HT-29 (cell line): ENCODE measurements around the gene APBB1IP. TPM values are rescaled to one million over a fixed set of nuclear protein-coding genes. Genes with fewer than 3 reads are reported as not detected.
"Not testable (repeated sequence)": the region's sequence is repeated elsewhere in the genome, so short reads cannot be mapped to it uniquely, and the experiment has no call there.

Experiments used
- DNase-seq: peaks from one replicate; pipeline ENCODE4 v3.0.0-alpha.2; 2015; ENCODE audit warnings: low spot score
- total RNA-seq: library from RNA; depleted of rRNA; stranded (reverse); fragments of >200 nt; shearing (Covaris generic); gene quantifications from 2 replicates; pipeline ENCODE4 v1.2.3, GENCODE V29; 2014

The APBB1IP gene
- total RNA-seq, 1 experiment from 2014 or later: not detected

DNA sequence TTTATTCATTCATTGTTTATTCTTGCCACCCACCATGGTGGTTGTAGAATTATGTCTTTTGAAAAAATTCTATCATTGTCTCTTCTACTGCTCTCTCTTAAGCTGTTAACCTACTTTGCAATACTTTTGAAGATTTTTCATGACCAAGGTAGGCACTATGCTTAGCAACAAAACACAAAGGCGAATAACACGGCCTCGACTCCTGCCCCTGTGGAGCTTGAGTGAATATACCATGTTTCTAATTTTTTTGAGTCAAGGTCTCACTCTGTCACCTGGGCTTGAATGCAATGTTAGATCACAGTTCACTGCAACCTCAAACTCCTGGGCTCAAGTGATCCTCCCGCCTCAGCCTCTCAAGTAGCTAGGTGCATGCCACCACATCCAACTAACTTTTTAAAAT is 39.4 kb downstream of the APBB1IP start:
- DNase-seq: no peak

DNA sequence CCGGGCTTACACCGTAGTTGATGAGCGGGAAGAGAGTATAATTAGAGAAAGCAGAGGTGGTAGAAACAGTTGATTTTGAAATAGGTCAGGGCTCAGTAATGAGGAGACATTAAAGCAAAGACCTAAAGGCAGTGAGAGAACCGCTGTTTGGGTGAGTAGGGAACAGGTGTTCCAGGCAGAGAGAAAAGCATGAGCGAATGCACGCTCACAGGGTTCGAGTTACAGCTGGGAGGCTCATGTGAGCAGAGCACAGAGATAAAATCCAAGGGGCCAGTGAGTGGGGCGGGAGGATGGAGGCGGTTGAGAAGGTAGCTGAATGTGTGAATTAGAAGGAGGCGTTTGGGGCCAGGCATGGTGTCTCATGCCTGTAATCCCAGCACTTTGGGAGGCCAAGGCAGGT is 39.9 kb downstream of the APBB1IP start:
- no peak for DNase-seq

GRCh38 chr10:26479766-26480492 is 41.8 kb downstream of the APBB1IP start:
- DNase-seq: no peak

- no peak for DNase-seq
Observed at GRCh38 chr10:26481315-26481692, 43.2 kb downstream of the APBB1IP start.

- DNase-seq: no peak
Observed at GRCh38 chr10:26481914-26482550, 43.9 kb downstream of the APBB1IP start.

DNA sequence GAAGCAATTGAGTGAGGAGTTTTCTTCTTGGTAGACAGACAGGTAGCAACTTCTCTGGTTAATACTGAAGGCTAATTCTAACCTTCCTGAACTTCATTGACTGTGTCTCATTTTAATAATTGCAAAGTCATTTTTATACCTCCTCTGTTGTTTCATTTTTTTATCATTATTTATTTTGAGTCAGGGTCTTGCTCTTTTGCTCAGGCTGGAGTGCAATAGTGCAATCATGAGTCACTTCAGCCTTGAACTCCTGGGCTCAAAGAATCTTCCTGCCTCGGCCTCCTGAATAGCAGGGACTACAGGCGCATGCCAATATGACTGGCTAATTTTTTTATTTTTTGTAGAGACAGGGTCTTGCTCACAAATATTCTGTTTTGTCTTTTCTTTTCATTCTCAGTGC is 45.4 kb downstream of the APBB1IP start:
- DNase-seq: no peak

- no peak for DNase-seq
Observed at GRCh38 chr10:26485150-26485941, 47.2 kb downstream of the APBB1IP start.

- DNase-seq: no peak
Observed at GRCh38 chr10:26486304-26486703, 48.2 kb downstream of the APBB1IP start.

DNA sequence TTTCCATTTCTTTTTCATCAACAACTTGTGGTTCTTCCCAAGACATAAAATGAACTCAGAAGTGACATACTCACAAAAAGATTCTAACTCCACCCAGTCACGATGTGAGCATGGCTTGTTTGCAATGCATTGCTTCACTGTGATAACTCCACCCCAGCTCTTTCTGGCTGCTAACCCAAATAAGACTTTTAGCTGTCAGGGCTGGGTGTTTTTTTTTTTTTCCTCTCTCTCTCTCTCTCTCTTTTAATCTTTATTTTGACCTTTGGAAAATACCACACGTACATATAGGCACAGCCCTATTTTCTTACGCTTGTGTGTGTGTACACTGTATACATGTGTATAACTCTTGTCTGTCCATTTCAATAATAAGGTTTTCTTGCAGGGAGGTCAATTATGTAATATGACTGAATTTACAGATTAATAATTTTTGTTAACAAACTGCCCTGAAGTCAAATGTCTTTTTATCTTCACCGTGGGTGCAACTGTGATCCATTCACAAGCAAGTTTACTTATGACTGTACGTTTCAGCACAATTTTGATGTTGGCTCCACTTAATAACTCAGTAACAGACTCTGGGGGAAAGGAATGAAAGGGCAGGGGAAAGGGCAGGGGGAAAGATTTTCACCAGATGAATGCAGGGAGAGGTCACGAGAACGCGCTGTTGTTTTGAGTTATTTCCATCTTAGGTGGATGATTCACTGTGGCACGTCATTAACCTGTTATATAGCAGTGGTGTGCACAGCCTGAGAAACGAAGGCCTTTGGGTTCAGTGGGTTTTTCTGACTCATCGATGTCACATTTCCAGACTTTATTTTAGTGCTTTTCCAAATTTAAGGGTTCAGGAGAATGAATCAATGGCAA is 49.1 kb downstream of the APBB1IP start:
- DNase-seq: no peak

DNA sequence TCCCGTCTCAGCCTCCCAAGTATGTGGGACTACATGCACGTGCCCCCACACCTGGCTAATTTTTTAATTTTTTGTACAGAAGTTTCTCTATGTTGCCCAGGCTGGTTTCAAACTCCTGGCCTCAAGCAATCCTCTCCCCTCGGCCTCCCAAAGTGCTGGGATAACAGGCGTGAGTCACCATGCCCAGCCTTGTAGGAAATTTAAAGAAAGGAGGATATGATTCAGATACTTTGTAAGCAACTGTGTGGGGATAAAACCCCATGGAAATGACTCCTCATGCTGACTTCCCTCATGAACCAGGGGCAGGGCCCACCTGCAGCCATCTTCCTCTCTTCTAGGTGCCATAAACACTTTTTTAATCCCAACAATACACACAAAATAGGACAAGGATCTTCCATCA is 50.2 kb downstream of the APBB1IP start:
- no peak for DNase-seq

DNA sequence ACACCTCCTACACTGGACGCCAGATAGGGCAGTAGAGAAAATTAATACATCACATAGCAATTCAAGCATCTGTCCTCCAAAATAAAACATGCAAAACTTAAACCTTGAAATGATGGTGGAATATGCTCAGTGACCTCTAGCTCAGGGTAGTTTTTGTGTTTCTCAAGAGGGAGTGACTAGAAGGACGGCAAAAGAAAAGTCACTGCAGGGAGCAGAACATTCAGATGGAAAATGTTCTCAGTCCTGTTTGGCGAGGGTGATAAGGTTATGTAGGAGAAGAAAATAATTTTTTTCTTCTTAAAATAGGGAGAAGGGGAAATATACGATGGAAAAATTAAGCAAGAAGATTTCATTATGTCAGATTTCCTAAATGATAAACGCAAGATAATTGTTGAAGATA is 50.9 kb downstream of the APBB1IP start:
- DNase-seq: no peak

DNA sequence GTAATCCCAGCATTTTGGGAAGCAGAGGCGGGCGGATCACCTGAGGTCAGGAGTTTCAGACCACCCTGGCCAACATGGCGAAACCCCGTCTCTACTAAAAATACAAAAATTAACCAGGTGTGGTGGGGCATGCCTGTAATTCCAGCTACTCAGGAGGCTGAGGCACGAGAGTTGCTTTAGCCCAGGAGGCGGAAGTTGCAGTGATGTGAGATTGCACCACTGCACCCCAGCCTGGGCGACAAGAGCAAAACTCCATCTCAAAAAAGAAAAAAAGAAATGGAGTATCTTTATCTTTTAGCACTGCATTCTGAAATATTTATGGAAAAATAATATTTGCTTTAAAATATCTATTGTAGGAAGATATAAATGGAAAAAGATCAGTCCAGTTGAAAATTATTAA is 52.2 kb downstream of the APBB1IP start:
- not testable (repeated sequence) for DNase-seq

DNA sequence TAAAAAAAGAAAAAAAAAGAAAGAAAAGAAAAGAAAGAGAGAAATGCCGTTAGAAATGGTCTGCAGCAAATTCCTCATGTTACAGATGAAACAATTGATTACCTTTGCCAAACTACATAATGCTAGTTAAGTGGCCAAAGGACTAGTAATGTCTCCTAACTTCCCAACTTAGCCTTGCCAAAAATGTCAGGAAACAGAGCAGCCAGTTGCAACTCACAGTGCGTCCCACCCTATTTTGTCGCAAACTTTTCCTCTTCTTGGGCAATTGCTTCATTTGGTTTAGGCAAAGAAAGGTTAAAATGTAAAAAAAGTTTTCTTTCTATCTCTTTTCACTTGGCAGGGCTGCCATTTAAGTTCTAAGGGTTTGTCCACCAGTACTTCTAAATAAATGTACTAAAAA is 53.1 kb downstream of the APBB1IP start:
- DNase-seq: no peak

DNA sequence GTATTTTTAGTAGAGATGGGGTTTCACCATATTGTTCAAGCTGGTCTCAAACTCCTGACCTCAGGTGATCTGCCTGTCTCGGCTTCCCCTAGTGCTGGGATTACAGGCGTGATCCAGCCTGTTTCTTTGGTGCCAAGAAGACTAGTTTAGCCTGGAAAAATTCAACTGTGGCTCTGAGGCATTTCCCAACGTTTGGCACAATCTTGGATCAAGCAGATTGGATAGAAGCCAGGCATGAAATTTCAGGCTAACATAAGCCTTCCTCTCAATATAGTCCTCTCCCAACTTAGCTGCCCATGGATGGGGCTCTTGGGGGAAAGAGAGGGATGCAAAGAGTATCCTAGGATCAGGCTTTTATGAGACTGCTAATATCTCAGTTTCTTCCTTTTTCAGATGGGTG is 53.8 kb downstream of the APBB1IP start:
- no peak for DNase-seq

DNA sequence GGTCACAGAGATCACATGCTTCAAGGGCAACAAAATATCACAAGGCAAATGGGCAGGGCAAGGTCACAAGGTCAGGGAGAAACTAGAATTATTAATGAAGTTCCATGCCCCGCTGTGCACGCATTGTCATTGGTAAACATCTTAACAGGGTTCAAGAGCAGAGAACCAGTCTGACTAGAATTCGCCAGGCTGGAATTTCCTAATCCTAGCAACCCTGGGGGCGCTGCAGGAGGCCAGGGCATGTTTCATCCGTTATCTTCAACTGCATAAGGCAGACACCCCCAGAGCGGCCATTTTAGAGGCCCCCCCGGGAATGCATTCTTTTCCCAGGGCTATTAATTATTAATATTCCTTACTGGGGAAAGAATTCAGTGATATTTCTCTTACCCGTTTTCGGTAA is 54.6 kb downstream of the APBB1IP start:
- not testable (repeated sequence) for DNase-seq

DNA sequence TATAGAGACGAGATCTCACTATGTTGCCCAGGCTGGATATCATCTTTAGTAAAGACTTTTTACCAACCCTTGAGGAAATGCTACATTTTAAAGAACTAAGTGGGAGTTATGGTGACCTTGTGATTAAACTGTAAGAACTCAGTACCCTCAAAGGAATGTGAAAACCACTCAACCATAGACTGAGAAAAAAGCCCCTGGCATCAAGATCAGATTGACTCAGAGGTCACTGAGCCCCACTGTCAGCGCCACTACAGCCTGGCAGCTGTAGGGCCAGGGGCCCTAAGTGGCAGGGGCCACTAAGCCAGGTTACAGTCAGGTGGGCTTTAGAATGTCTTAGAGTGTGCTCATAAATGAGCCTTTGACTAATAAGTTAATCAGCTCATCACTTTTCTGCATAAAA is 55.9 kb downstream of the APBB1IP start:
- no peak for DNase-seq

GRCh38 chr10:26499426-26499825 is 61.3 kb downstream of the APBB1IP start:
- DNase-seq: no peak

- DNase-seq: no peak
Observed at GRCh38 chr10:26502986-26503385, 64.8 kb downstream of the APBB1IP start.

- no peak for DNase-seq
Observed at GRCh38 chr10:26503911-26504310, 65.8 kb downstream of the APBB1IP start.

GRCh38 chr10:26504429-26504828 is 66.3 kb downstream of the APBB1IP start:
- DNase-seq: not testable (repeated sequence)

GRCh38 chr10:26505491-26505890 is 67.3 kb downstream of the APBB1IP start:
- DNase-seq: no peak

- no peak for DNase-seq
Observed at GRCh38 chr10:26506736-26507135, 68.6 kb downstream of the APBB1IP start.
